ENCODE data around the gene CDKAL1.

Gene CDKAL1

GRCh38 chr6:20837189-20837588 is 302.9 kb downstream of the CDKAL1 start:
- DNase-seq (ENCODE audit: low read depth) = no peak
- no peak for TF ChIP-seq CTCF (conservative IDR thresholded peaks at IDR 0.05; ENCODE audit: low read depth, low read length)
- H3K4me3 ChIP-seq (ENCODE audit: low read depth, low read length) = no peak overlapping the region

DNA sequence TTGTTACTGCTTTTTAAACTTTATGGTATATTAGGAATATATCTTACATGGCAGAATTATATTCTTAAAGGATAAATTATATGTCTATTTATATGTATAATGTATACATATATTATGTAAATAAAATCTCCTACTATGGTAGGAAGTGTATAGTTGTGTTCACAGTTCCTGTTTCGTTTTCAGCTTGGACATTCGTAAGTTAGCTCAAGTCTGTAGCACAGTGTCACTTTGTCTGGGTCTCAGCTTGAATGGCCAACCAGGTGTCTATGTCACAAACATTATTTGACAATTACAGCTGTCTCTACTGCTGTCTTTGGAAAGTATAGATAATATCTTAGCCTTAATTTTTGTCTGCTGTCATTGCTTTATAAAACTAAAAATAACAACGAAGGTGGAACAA is 303.9 kb downstream of the CDKAL1 start:
- H3K4me3 ChIP-seq (ENCODE audit: low read depth, low read length) = no peak overlapping the region
- TF ChIP-seq CTCF (conservative IDR thresholded peaks at IDR 0.05; ENCODE audit: low read depth, low read length) = no peak
- no peak for DNase-seq (ENCODE audit: low read depth)

DNA sequence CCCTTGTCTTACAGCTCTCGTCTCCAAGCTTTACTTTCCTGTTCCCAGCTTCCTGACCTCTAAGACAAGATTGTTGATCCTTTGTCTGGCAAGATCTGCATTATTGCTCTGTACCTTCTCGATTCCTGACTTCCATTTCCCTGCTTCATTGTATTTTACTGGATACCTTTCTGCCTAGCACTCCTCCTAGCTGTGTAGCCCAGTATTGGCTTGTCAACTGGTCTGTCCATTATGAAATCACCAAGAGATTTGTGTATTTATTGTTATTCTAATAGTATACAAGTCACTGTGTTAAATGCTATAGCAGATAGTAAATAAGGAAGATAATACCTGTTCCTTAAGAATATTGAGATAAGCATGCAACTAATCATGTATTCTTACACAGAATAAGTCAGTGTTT is 305.4 kb downstream of the CDKAL1 start:
- no peak for DNase-seq (ENCODE audit: low read depth)
- TF ChIP-seq CTCF (conservative IDR thresholded peaks at IDR 0.05; ENCODE audit: low read depth, low read length) = peak; percentile 39
- H3K4me3 ChIP-seq (ENCODE audit: low read depth, low read length) = no peak overlapping the region

DNA sequence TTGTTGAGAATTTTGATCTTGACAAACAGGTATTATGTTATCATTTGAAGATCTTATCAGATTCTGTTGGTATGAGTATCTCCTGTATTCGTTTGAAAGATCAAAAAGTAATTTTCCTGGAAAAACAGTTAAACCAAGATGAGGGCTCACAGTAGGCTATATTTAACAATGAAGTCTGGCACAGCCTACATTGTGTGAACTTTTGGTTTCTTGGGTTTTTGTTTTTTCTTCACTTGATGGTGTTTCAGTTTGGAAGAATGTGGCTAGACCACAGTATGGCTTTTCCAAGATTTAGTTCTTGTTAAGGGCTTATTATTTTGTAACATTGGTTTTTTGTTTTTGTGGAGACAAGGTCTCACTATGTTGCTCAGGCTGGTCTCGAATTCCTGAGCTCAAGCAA is 306.4 kb downstream of the CDKAL1 start:
- peak; percentile 78 for DNase-seq (ENCODE audit: low read depth)
- H3K4me3 ChIP-seq (ENCODE audit: low read depth, low read length) = no peak overlapping the region
- TF ChIP-seq CTCF (conservative IDR thresholded peaks at IDR 0.05; ENCODE audit: low read depth, low read length) = no peak

DNA sequence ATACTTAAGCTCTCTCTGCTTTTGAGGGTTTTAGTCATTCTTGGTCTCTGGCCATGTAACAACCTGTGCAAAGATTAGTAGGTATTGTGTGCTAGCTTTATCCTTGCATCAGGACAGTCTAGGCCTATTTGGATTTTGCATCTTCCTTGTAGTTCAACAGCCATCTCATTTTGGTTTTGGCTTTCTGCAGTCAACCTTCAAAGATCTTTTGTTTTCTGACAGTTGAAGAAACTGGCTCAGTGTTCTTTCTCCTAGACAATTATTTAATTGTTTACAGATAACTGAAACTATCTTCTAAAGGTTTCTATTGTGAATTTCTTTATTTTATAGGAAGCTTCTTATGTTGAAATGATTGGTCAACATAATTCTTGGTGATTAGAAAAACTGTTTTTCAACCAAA is 307.5 kb downstream of the CDKAL1 start:
- no peak for DNase-seq (ENCODE audit: low read depth)
- TF ChIP-seq CTCF (conservative IDR thresholded peaks at IDR 0.05; ENCODE audit: low read depth, low read length) = no peak
- H3K4me3 ChIP-seq (ENCODE audit: low read depth, low read length) = no peak overlapping the region

DNA sequence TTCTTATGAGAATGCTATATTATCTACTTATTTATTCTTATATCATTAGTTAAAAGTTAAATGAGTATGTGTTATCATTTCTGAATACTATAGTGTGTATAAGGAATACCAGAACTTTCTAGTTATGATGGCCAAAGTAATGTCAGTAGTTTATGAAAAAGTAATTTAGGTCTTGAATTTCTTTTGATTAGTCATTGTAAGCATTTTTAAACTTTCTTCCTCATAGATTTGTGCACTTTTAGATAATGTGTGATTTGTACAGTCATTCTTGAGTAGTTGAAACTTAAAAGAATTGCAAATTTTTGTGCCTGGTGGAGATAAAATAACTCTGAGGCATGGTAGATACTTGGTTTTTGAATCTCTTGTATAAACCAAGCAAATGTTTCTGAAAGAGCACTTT is 311.3 kb downstream of the CDKAL1 start:
- no peak overlapping the region for H3K4me3 ChIP-seq (ENCODE audit: low read depth, low read length)
- no peak for DNase-seq (ENCODE audit: low read depth)
- no peak for TF ChIP-seq CTCF (conservative IDR thresholded peaks at IDR 0.05; ENCODE audit: low read depth, low read length)

- peak; percentile 31 for DNase-seq (ENCODE audit: low read depth)
- H3K4me3 ChIP-seq (ENCODE audit: low read depth, low read length) = no peak overlapping the region
- no peak for TF ChIP-seq CTCF (conservative IDR thresholded peaks at IDR 0.05; ENCODE audit: low read depth, low read length)
Observed at GRCh38 chr6:20846602-20847028, 312.4 kb downstream of the CDKAL1 start.

Data from choroid plexus epithelial cell (primary cell).